A549 treated with DMSO at 1 μM for 4 hours (cell line): Measurements from ENCODE around the gene LMBRD2. TPM values are rescaled to one million over a fixed set of nuclear protein-coding genes. Genes with fewer than 3 reads are reported as not detected.

ENCODE experiments used
- total RNA-seq: library from RNA; stranded (reverse); fragments of 200-300 nt; extraction: Qiagen RNA extraction; gene quantifications from 5 replicates; pipeline ENCODE4 v1.2.3, GENCODE V29; 2022; ENCODE audit warnings: low read depth

Gene LMBRD2
- total RNA-seq, result 1.1 to 2.5 TPM (median 2.2 TPM) in 5 replicates

GRCh38 chr5:36151434-36152323, at the start of gene LMBRD2, which contains the start of gene SKP2:
TSS of gene LMBRD2 (minus strand) at chr5:36151887. CDS start at chr5:36143349, 8,538 bp downstream.
TSS of gene SKP2 (plus strand) at chr5:36152111. CDS start at chr5:36152263, 152 bp downstream.

GRCh38 chr5:36066540-36067210, 85.0 kb downstream of the LMBRD2 start, which contains the start of gene UGT3A2:
TSS of gene UGT3A2 (minus strand) at chr5:36066882. CDS start at chr5:36066789, 93 bp downstream.

Other genes with a start within 250 kb of the LMBRD2 start
- not detected in 5 replicates for gene CAPSL, start 213.3 kb downstream of the LMBRD2 start, total RNA-seq
- not detected in 5 replicates for gene UGT3A1, start 160.5 kb downstream of the LMBRD2 start, total RNA-seq
- not detected in 5 replicates for gene UGT3A2, start 85.0 kb downstream of the LMBRD2 start, total RNA-seq
- 19.7 to 25.2 TPM (median 24.3 TPM) in 5 replicates for gene SKP2, start 224 bp upstream of the LMBRD2 start, total RNA-seq
- gene NADK2, start 90.0 kb upstream of the LMBRD2 start, total RNA-seq, result 11.0 to 13.6 TPM (median 12.9 TPM) in 5 replicates
- not detected in 5 replicates for gene RANBP3L, start 150.0 kb upstream of the LMBRD2 start, total RNA-seq